Measurements from ENCODE around the gene RNF113B.

- no peak for TF ChIP-seq CTCF (IDR thresholded peaks at IDR 0.05)
- no peak for TF ChIP-seq POLR2AphosphoS5 (IDR thresholded peaks at IDR 0.05)
- TF ChIP-seq POLR2A (IDR thresholded peaks at IDR 0.05; ENCODE audit: low read depth): no peak
- no peak for TF ChIP-seq EP300 (IDR thresholded peaks at IDR 0.05)
These were observed 35.7 kb upstream of the RNF113B start for GRCh38 chr13:98212763-98213162.

All from esophagus muscularis mucosa (tissue), 4 donors.